Measurements from ENCODE around the gene CD8B2. TPM values are rescaled to one million over a fixed set of nuclear protein-coding genes. Genes with fewer than 3 reads are reported as not detected.

CD8B2 gene
- total RNA-seq = not detected in 2 replicates

GRCh38 chr2:106486551-106487385, at the start of gene CD8B2:
TSS of gene CD8B2 (plus strand) at chr2:106487364. CDS start at chr2:106487427, 63 bp downstream.

GRCh38 chr2:106468107-106468506, 19.1 kb upstream of the CD8B2 start, which contains the start of gene RGPD3:
TSS of gene RGPD3 (minus strand) at chr2:106468413. CDS start at chr2:106468288, 125 bp downstream.

Other genes starting within 250 kb of the CD8B2 start
- gene RGPD3, start 19.0 kb upstream of the CD8B2 start, total RNA-seq = 0.10 and 0.13 TPM in 2 replicates

All from mammary microvascular endothelial cell (primary cell).